OCI-LY7 (cell line): ENCODE measurements around the gene SCAMP2. TPM values are rescaled to one million over a fixed set of nuclear protein-coding genes. Genes with fewer than 3 reads are reported as not detected.

Source experiments
- BruUV-seq: library from RNA; stranded (reverse); fragments of 400-500 nt; replicated peaks from 2 replicates; lab custom pipeline; 2021; lab: Mats Ljungman, UMichigan
- CTCF ChIA-PET: fragments of 300-600 bp; sonication (Branson Sonifier 250); formaldehyde crosslinking; loops from one replicate; lab custom pipeline; 2022; ENCODE audit warnings: antibody characterized with exemption; ENCODE audit not compliant: unreplicated experiment; lab: Charles Lee
- POLR2A ChIA-PET: fragments of 300-600 bp; sonication (Branson Sonifier 250); formaldehyde crosslinking; loops from one replicate; lab custom pipeline; 2022; ENCODE audit warnings: antibody characterized with exemption; lab: Charles Lee
- DNase-seq: peaks from one replicate; pipeline ENCODE4 v3.0.0-alpha.2; 2015; ENCODE audit warnings: low spot score
- H2AFZ ChIP-seq: fragments of 200-600 bp; sonication (generic), shearing (Covaris generic); 2 replicates; pipeline ENCODE4 v1.6.1; 2014; ENCODE audit warnings: mild to moderate bottlenecking, antibody characterized with exemption, low read length, moderate library complexity
- H3K27ac ChIP-seq: fragments of 200-600 bp; sonication (generic); 2 replicates; pipeline ENCODE4 v1.5.1; 2014; ENCODE audit warnings: mixed run types, low read depth, mild to moderate bottlenecking, moderate library complexity, low read length, inconsistent platforms; ENCODE audit not compliant: poor library complexity, severe bottlenecking
- H3K36me3 ChIP-seq: fragments of 200-600 bp; sonication (generic); 2 replicates; pipeline ENCODE4 v1.6.1; 2014; ENCODE audit warnings: mild to moderate bottlenecking, antibody characterized with exemption, low read length, moderate library complexity, mixed read lengths; ENCODE audit not compliant: insufficient read depth
- H3K4me1 ChIP-seq: fragments of 200-600 bp; sonication (generic); 2 replicates; pipeline ENCODE4 v1.5.1; 2014; ENCODE audit warnings: mild to moderate bottlenecking, low read length; ENCODE audit not compliant: insufficient read depth, poor library complexity, severe bottlenecking
- H3K4me2 ChIP-seq: fragments of 200-600 bp; sonication (generic); 2 replicates; pipeline ENCODE4 v1.6.1; 2014; ENCODE audit warnings: mild to moderate bottlenecking, low read length
- H3K4me3 ChIP-seq: fragments of 200-600 bp; sonication (generic); 2 replicates; pipeline ENCODE4 v1.5.1; 2014; ENCODE audit warnings: mild to moderate bottlenecking, low read depth, low read length; ENCODE audit not compliant: poor library complexity, severe bottlenecking
- H3K79me2 ChIP-seq: fragments of 200-600 bp; sonication (generic); 2 replicates; pipeline ENCODE4 v1.6.1; 2016; ENCODE audit warnings: low read depth, mild to moderate bottlenecking, low read length, moderate library complexity, mixed read lengths; ENCODE audit not compliant: insufficient read depth
- H3K9me2 ChIP-seq: fragments of 200-600 bp; sonication (generic); 2 replicates; pipeline ENCODE4 v1.6.1; 2016; ENCODE audit warnings: mild to moderate bottlenecking, low read length, mixed read lengths; ENCODE audit not compliant: insufficient read depth
- H3K9me3 ChIP-seq: fragments of 200-600 bp; sonication (generic); 2 replicates; pipeline ENCODE4 v1.6.1; 2014; ENCODE audit warnings: mild to moderate bottlenecking, mixed run types, low read length, mixed read lengths
- H4K20me1 ChIP-seq: fragments of 200-600 bp; sonication (generic); 2 replicates; pipeline ENCODE4 v1.6.1; 2014; ENCODE audit warnings: mild to moderate bottlenecking, antibody characterized with exemption, low read length, moderate library complexity, mixed read lengths; ENCODE audit not compliant: insufficient read depth
- CTCF ChIP-seq: fragments of 200-600 bp; sonication (generic); conservative IDR thresholded peaks from 2 replicates; pipeline ENCODE4 v1.5.1; 2014; ENCODE audit warnings: mild to moderate bottlenecking, antibody characterized with exemption, low read length, moderate library complexity, mixed read lengths
- EZH2phosphoT487 ChIP-seq: fragments of 200-600 bp; sonication (generic); IDR thresholded peaks from 2 replicates; pipeline ENCODE4 v1.6.1; 2018; ENCODE audit warnings: low read depth, borderline replicate concordance, mild to moderate bottlenecking, mixed run types, antibody characterized with exemption, low read length, moderate library complexity, mixed read lengths
- intact Hi-C: fragments of 100-400 bp; cut with micrococcal nuclease; formaldehyde crosslinking; loops from one replicate; pipeline ENCODE4 v1.10.0; 2022; ENCODE audit not compliant: unreplicated experiment
- total RNA-seq, 2 experiments: library from RNA; depleted of rRNA in 1 of 2; stranded (reverse); fragments of >200 nt in 1 of 2; shearing (Covaris generic) in 1 of 2; gene quantifications; 2 replicates each; pipeline ENCODE4 v1.2.3, GENCODE V29; 2014 to 2022

SCAMP2 gene
- total RNA-seq, 2 experiments from 2014 or later: 24.6 to 55.2 TPM

GRCh38 chr15:74878273-74878672 is 5.1 kb upstream of the SCAMP2 start:
- ChIA-PET CTCF (no interaction called here), POLR2A (no interaction called here)
- intact Hi-C loops: no loop called here

GRCh38 chr15:74873756-74874424 is 725 bp upstream of the SCAMP2 start:
- CTCF ChIA-PET: interaction anchor here (0.6 kb wide), 1 partner anchor 56 kb away, joined by 3 read pairs; no protein-coding TSS in a partner anchor
- Histone ChIP-seq H3K36me3 (peaks cover 10% of the 10 kb centered on the region), H2AFZ (peak overlapping the region; percentile 70), H3K27ac (no peak overlapping the region), H3K4me2 (peak overlapping the region; percentile 79), H3K4me3 (peak overlapping the region; percentile 74), H3K79me2 (peaks cover 38% of the 10 kb centered on the region), H4K20me1 (peaks cover 5% of the 10 kb centered on the region), H3K9me2 (no peaks in the 10 kb centered on the region), H3K9me3 (0 out of 2 replicates have a peak, but pooled peaks cover 1% of the 10 kb centered on the region), H3K4me1 (peaks cover 38% of the 10 kb centered on the region)
- no TSS peak for BruUV-seq
- POLR2A ChIA-PET: interaction anchor here (0.5 to 2.5 kb wide), 4 partner anchors 10 to 146 kb away, joined by 3 to 8 read pairs (median 6); partner anchors contain the start of gene MPI
- TF ChIP-seq EZH2phosphoT487 (no peak), CTCF (no peak)
- intact Hi-C loops: loop anchor here (2.0 kb wide), 1 partner anchor 17 kb away; no protein-coding TSS in a partner anchor
- peak; percentile 37 for DNase-seq

More at GRCh38 chr15:74878273-74878672, 5.1 kb upstream of the SCAMP2 start:
- TF ChIP-seq EZH2phosphoT487 (no peak), CTCF (no peak)
- H3K9me3 ChIP-seq: peaks cover 11% of the 10 kb centered on the region; the same call in 1 of the 2 replicates
- BruUV-seq: no TSS peak
- no peak for DNase-seq
- no peak overlapping the region for H3K4me3 ChIP-seq
- H3K27ac ChIP-seq: no peak overlapping the region
- peaks cover 6% of the 10 kb centered on the region for H3K4me1 ChIP-seq
- H2AFZ ChIP-seq: no peak overlapping the region
- H3K9me2 ChIP-seq: no peaks in the 10 kb centered on the region
- no peaks in the 10 kb centered on the region for H3K79me2 ChIP-seq
- no peaks in the 10 kb centered on the region for H3K36me3 ChIP-seq
- no peaks in the 10 kb centered on the region for H4K20me1 ChIP-seq
- no peak overlapping the region for H3K4me2 ChIP-seq

- Histone ChIP-seq H3K4me2 (peak overlapping the region; percentile 82), H3K9me3 (peaks cover 14% of the 10 kb centered on the region), H3K79me2 (peaks cover 48% of the 10 kb centered on the region), H3K9me2 (no peaks in the 10 kb centered on the region), H2AFZ (no peak overlapping the region), H3K36me3 (peaks cover 22% of the 10 kb centered on the region), H4K20me1 (peaks cover 5% of the 10 kb centered on the region), H3K4me3 (peak overlapping the region; percentile 74), H3K27ac (peak overlapping the region; percentile 49), H3K4me1 (peaks cover 38% of the 10 kb centered on the region)
- TSS peak; percentile 43 for BruUV-seq
- TF ChIP-seq CTCF (no peak), EZH2phosphoT487 (no peak)
- POLR2A ChIA-PET: interaction anchor here (2.5 kb wide), 1 partner anchor 11 kb away, joined by 8 read pairs; no protein-coding TSS in a partner anchor
- DNase-seq: no peak
- CTCF ChIA-PET: no interaction called here
- intact Hi-C loops: loop anchor here (2.0 kb wide), 1 partner anchor 16 kb away; no protein-coding TSS in a partner anchor
Observed at GRCh38 chr15:74872702-74873035, 496 bp downstream of the SCAMP2 start.
